Stimulated activated CD8-positive, alpha-beta memory T cell treated with anti-CD3 and anti-CD28 coated beads, Interleukin-12 subunit alpha, Interleukin-12 subunit beta, amount 100 ng/mL, for 24 hours (primary cell): ENCODE results near the gene ZNF226.
"Not testable (repeated sequence)": the region's sequence is repeated elsewhere in the genome, so short reads cannot be mapped to it uniquely, and the experiment has no call there.

Experiments
- DNase-seq: peaks from one replicate; pipeline ENCODE4 v3.0.0-alpha.2; 2020; ENCODE audit errors: extremely low read depth

The ZNF226 gene

GRCh38 chr19:44212250-44212865 lies 47.5 kb downstream of the ZNF226 start, which contains the start of gene ZNF227:
TSS of gene ZNF227 (plus strand) at chr19:44212532. CDS start at chr19:44217793, 5,261 bp downstream.
- peak; percentile 62 for DNase-seq

GRCh38 chr19:44212866-44213346 lies 48.0 kb downstream of the ZNF226 start:
- DNase-seq: no peak

GRCh38 chr19:44219926-44220325 lies 55.0 kb downstream of the ZNF226 start:
- DNase-seq: not testable (repeated sequence)

GRCh38 chr19:44220761-44221160 lies 55.9 kb downstream of the ZNF226 start:
- DNase-seq: not testable (repeated sequence)

- DNase-seq: not testable (repeated sequence)
These were observed 56.4 kb downstream of the ZNF226 start for GRCh38 chr19:44221291-44221690.
